H1 (cell line): ENCODE data around the gene TMEM151B. TPM values are rescaled to one million over a fixed set of nuclear protein-coding genes. Genes with fewer than 3 reads are reported as not detected.

Source experiments
- BCL11A ChIP-seq, 2 experiments: IDR thresholded peaks; one replicate each; pipeline ENCODE4 v1.6.1; 2011; ENCODE audit warnings: low read depth in 2 of 2, low read length in 2 of 2, mild to moderate bottlenecking in 2 of 2
- CHD2 ChIP-seq: IDR thresholded peaks from 2 replicates; pipeline ENCODE4 v1.6.1; 2012; ENCODE audit warnings: low read length, improper control_type of control experiment
- CTCF ChIP-seq, 3 experiments: IDR thresholded peaks; 1 replicate in 2 of 3; 2 replicates in 1 of 3; pipeline versions ENCODE4 v1.5.1 to v1.6.1; 2011; ENCODE audit warnings: low read length in 3 of 3, mild to moderate bottlenecking in 3 of 3, inconsistent platforms in 2 of 3, low read depth in 1 of 3, moderate library complexity in 1 of 3; ENCODE audit not compliant: insufficient read depth in 1 of 3; ENCODE audit errors: control extremely low read depth in 1 of 3
- EP300 ChIP-seq, 2 experiments: IDR thresholded peaks; 1 replicate in 1 of 2; 2 replicates in 1 of 2; pipeline ENCODE4 v1.6.1; 2011 to 2012; ENCODE audit warnings: low read depth in 2 of 2, low read length in 2 of 2, mild to moderate bottlenecking in 2 of 2, borderline replicate concordance in 1 of 2, inconsistent platforms in 1 of 2, moderate library complexity in 1 of 2
- FOSL1 ChIP-seq: IDR thresholded peaks from 2 replicates; pipeline ENCODE4 v1.6.1; 2011; ENCODE audit warnings: mild to moderate bottlenecking, low read depth, low read length, moderate library complexity; ENCODE audit not compliant: insufficient read depth
- GTF2F1 ChIP-seq: IDR thresholded peaks from 2 replicates; pipeline ENCODE4 v1.6.1; 2012; ENCODE audit warnings: low read depth, low read length, improper control_type of control experiment, borderline replicate concordance
- JUN ChIP-seq: IDR thresholded peaks from 2 replicates; pipeline ENCODE4 v1.6.1; 2011; ENCODE audit warnings: low read depth, mild to moderate bottlenecking, improper control_type of control experiment, low read length
- KDM4A ChIP-seq: IDR thresholded peaks from one replicate; pipeline ENCODE4 v1.7.1; 2012; ENCODE audit warnings: low read depth, mild to moderate bottlenecking, moderate library complexity, low read length, inconsistent platforms; ENCODE audit not compliant: severe bottlenecking
- KDM5A ChIP-seq: fragments of 200-600 bp; IDR thresholded peaks from 2 replicates; pipeline ENCODE4 v1.7.1; 2012; ENCODE audit warnings: mild to moderate bottlenecking, low read length, inconsistent platforms, mixed read lengths
- PHF8 ChIP-seq: fragments of 200-600 bp; sonication (generic); conservative IDR thresholded peaks from 2 replicates; pipeline ENCODE4 v1.7.1; 2012; ENCODE audit warnings: low read depth, mild to moderate bottlenecking, inconsistent platforms, low read length, moderate library complexity
- RAD21 ChIP-seq, 2 experiments: IDR thresholded peaks in 1 of 2; conservative IDR thresholded peaks in 1 of 2; 2 replicates each; pipeline ENCODE4 v1.6.1; 2011; ENCODE audit warnings: low read depth in 2 of 2, low read length in 2 of 2, improper control_type of control experiment in 1 of 2, inconsistent platforms in 1 of 2, mild to moderate bottlenecking in 1 of 2, moderate library complexity in 1 of 2
- RNF2 ChIP-seq: fragments of 200-900, 300-1000 bp; sonication (generic); IDR thresholded peaks from 2 replicates; pipeline ENCODE4 v1.7.1; 2016; ENCODE audit warnings: borderline replicate concordance, low read depth, mild to moderate bottlenecking, antibody characterized with exemption, low read length; ENCODE audit not compliant: poor library complexity, severe bottlenecking; ENCODE audit errors: missing control alignments
- SP1 ChIP-seq: IDR thresholded peaks from 2 replicates; pipeline ENCODE4 v1.6.1; 2011; ENCODE audit warnings: low read depth, low read length
- SUZ12 ChIP-seq: fragments of 200-600 bp; sonication (generic); IDR thresholded peaks from 2 replicates; pipeline ENCODE4 v1.6.1; 2012; ENCODE audit warnings: mild to moderate bottlenecking, inconsistent platforms, low read length, moderate library complexity, mixed read lengths
- TBP ChIP-seq: IDR thresholded peaks from 2 replicates; pipeline ENCODE4 v1.6.1; 2011; ENCODE audit warnings: low read depth, low read length, improper control_type of control experiment
- USF2 ChIP-seq: IDR thresholded peaks from 2 replicates; pipeline ENCODE4 v1.6.1; 2011; ENCODE audit warnings: low read length, improper control_type of control experiment
- ZNF274 ChIP-seq: IDR thresholded peaks from 2 replicates; pipeline ENCODE4 v1.7.0; 2012; ENCODE audit warnings: low read length, borderline replicate concordance; ENCODE audit errors: extremely low read depth
- polyA plus RNA-seq, 7 experiments: library from polyadenylated mRNA; depleted of rRNA in 3 of 7; stranded (reverse) in 5 of 7; unstranded in 2 of 7; fragments of >200 nt in 5 of 7; fragments of 200-250 nt in 2 of 7; gene quantifications; 1 replicate in 5 of 7; 2 replicates in 1 of 7; 4 replicates in 1 of 7; pipeline versions ENCODE4 v1.2.1 to v1.2.3, GENCODE V29; 2011 to 2013; ENCODE audit warnings: missing spikeins in 2 of 7, mixed read lengths in 2 of 7
- total RNA-seq: library from RNA; stranded (reverse); fragmentation: NEBNext Ultra II Directional; extraction: Animal tissue kit (Norgen Biotek cat#: 25700); gene quantifications from 2 replicates; pipeline ENCODE4 v1.2.1, GENCODE V29; 2021

TMEM151B gene
- total and polyA plus RNA-seq, 2 of the 8 experiments (the other 6 are each of a cell fraction or from before 2014, with no cell fraction given), result 8.0 to 15.5 TPM

- peak in 2 of 3 experiments; percentile 70 to 91; a peak in 3 of 4 replicates for TF ChIP-seq CTCF (IDR thresholded peaks at IDR 0.05; ENCODE audit: control extremely low read depth in 1 of 3, insufficient read depth in 1 of 3, low read depth in 1 of 3, low read length in 3 of 3)
- no peak for TF ChIP-seq CHD2
- TF ChIP-seq RNF2, result no peak
- no peak for TF ChIP-seq BCL11A (IDR thresholded peaks at IDR 0.05; ENCODE audit: low read depth in 2 of 2, low read length in 2 of 2)
- peak; percentile 99 for TF ChIP-seq USF2
- TF ChIP-seq SUZ12, result no peak
- no peak for TF ChIP-seq JUN
- TF ChIP-seq ZNF274, result no peak
- TF ChIP-seq KDM4A, result peak; percentile 49
- no peak for TF ChIP-seq FOSL1
- peak; percentile 87 for TF ChIP-seq PHF8
- peak; percentile 86; the same call in 1 of the 2 replicates for TF ChIP-seq GTF2F1
- TF ChIP-seq SP1, result no peak
- peak; percentile 34; the same call in 1 of the 2 replicates for TF ChIP-seq KDM5A
- TF ChIP-seq RAD21 (IDR thresholded peaks at IDR 0.05 in 1 of 2, conservative IDR thresholded peaks at IDR 0.05 in 1 of 2; ENCODE audit: low read depth in 2 of 2, low read length in 2 of 2), result peak; percentile 6 to 59; a peak in 3 of 4 replicates
- TF ChIP-seq EP300 (IDR thresholded peaks at IDR 0.05; ENCODE audit: borderline replicate concordance in 1 of 2, low read depth in 2 of 2, low read length in 2 of 2), result peak; percentile 21 to 23; a peak in 2 of 3 replicates
- peak; percentile 89 for TF ChIP-seq TBP
These were observed 13.1 kb upstream of the TMEM151B start, which contains the start of gene SLC35B2 (continued) for GRCh38 chr6:44257025-44257752.
